ENCODE measurements around the gene ATG101. TPM values are rescaled to one million over a fixed set of nuclear protein-coding genes. Genes with fewer than 3 reads are reported as not detected.

ATG101 gene
- polyA plus RNA-seq, 1 of the 3 experiments (the other 2 are of a cell fraction) = 160 TPM

DNA sequence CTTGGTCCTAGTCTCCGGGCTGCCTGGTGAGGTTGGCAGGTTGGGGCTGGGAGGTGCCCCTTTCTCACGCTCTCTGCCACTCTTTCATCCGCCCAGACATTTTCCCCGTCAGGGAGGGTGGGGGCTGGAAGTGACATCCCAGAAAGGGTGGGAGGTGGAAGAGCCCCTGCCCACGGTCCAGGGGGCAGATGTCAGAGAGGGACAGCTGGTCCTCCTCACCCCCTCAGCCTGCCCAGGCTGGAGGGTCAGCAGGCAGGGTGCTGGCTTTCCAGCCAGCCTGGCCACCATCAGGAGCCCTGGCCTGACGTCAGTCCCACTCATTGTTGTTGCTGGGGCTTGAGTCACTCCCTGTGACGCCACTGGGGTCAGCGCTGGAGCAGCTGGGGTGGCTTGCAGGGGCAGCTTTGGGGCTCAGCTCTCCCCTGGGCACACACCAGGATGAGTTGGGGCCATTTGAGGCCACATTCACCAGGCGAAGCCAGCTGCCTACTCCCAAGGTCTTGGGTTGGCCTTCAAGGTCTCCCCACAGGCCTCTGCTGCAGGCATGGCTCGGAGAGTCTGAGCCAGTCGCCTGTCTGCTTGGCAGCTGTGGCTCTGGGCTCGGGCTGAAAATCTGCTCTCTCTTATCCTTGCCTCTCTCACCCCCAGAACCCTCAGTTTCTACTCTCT, 5.7 kb upstream of the ATG101 start (continued):
- no peak for TF ChIP-seq EP300 (IDR thresholded peaks at IDR 0.05; ENCODE audit: borderline replicate concordance in 1 of 2, low read depth in 1 of 2, low read length in 1 of 2)
- TF ChIP-seq FOXJ3 (CRISPR knock-in tag; IDR thresholded peaks at IDR 0.05) = no peak
- TF ChIP-seq YY1 (IDR thresholded peaks at IDR 0.05; ENCODE audit: low read depth) = no peak
- TF ChIP-seq, protein P1, sequence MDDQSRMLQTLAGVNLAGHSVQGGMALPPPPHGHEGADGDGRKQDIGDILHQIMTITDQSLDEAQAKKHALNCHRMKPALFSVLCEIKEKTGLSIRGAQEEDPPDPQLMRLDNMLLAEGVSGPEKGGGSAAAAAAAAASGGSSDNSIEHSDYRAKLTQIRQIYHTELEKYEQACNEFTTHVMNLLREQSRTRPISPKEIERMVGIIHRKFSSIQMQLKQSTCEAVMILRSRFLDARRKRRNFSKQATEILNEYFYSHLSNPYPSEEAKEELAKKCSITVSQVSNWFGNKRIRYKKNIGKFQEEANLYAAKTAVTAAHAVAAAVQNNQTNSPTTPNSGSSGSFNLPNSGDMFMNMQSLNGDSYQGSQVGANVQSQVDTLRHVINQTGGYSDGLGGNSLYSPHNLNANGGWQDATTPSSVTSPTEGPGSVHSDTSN (IDR thresholded peaks at IDR 0.05) = no peak
- TF ChIP-seq, protein P2, sequence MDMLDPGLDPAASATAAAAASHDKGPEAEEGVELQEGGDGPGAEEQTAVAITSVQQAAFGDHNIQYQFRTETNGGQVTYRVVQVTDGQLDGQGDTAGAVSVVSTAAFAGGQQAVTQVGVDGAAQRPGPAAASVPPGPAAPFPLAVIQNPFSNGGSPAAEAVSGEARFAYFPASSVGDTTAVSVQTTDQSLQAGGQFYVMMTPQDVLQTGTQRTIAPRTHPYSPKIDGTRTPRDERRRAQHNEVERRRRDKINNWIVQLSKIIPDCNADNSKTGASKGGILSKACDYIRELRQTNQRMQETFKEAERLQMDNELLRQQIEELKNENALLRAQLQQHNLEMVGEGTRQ (IDR thresholded peaks at IDR 0.05; ENCODE audit: borderline replicate concordance, low read depth, low read length) = no peak

DNA sequence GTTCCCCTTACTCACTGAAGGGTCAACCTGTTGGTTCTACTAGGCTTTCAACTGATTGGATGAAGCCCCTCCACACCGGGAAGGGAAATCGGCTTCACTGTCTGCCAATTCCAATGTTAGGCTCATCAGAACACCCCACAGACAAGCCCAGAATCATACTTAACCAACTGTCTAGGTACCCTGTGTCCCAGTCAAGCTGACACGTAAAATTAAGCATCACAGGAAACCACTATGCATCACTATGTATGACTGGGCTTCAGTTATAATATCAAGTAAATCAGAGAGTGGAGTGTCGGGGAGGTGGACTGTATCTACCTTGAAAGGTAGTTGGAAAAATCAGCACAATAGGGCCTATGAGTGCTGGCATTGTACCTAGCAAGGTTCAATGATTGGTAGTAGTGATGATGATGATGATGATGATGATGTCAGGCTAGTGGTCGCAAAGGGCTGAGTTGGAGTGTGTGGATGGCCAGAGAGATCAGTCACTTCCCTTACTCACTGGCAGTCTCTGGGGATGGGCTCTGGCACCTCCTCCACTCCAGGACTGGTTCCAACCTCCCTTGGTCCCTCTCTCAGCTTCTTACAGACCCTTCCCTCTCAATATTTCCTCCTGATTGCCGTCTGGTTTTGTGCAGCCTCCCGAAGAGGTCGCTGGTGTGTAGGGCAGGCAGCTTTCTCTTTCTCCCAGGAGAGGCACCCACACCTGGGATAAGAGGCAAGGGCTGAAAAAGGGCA, 3.3 kb upstream of the ATG101 start:
- Histone ChIP-seq H3K9ac (no peak overlapping the region), H3K9me2 (no peaks in the 10 kb centered on the region), H3K4me2 (no peak overlapping the region), H3K9me3 (no peaks in the 10 kb centered on the region), H3K4me3 (ENCODE audit: low read depth in 2 of 2, low read length in 1 of 2) (no peak overlapping the region), H3F3A (replicated peaks; ENCODE audit: insufficient read depth) (peaks cover 3% of the 10 kb centered on the region), H2AFZ (ENCODE audit: low read depth) (no peak overlapping the region), H3K36me3 (replicated peaks in 1 of 2; ENCODE audit: control insufficient read depth in 1 of 2, insufficient read depth in 2 of 2, low read length in 1 of 2) (no peaks in the 10 kb centered on the region), H3K27me3 (ENCODE audit: insufficient read depth) (no peaks in the 10 kb centered on the region), H3K4me1 (ENCODE audit: control insufficient read depth in 1 of 2, insufficient read depth in 2 of 2, low read depth in 1 of 2, low read length in 1 of 2) (peaks cover 4 to 39% of the 10 kb centered on the region in 2 experiments; a peak in 1 of 4 replicates), H3K27ac (ENCODE audit: low read depth in 2 of 2, low read length in 1 of 2) (no peak overlapping the region), H4K20me1 (ENCODE audit: insufficient read depth) (peaks cover 11% of the 10 kb centered on the region), H3K79me2 (ENCODE audit: insufficient read depth) (peaks cover 18% of the 10 kb centered on the region)
- CTCF ChIA-PET = interaction anchor here (0.7 to 24.8 kb wide), 6 partner anchors 10 to 73 kb away, joined by 3 to 949 read pairs (median 4); partner anchors contain the start of gene NR4A1
- POLR2A ChIA-PET = no interaction called here
- no peak for DNase-seq
- WGBS (ENCODE audit: low lambda C conversion rate) = 50% methylated on average over 8 of the region's 8 CpGs
- TF ChIP-seq NFIC (IDR thresholded peaks at IDR 0.05; ENCODE audit: borderline replicate concordance) (no peak), SIN3A (IDR thresholded peaks at IDR 0.05; ENCODE audit: borderline replicate concordance, low read depth, low read length) (no peak), FOXM1 (IDR thresholded peaks at IDR 0.05; ENCODE audit: low read depth) (no peak), EP300 (IDR thresholded peaks at IDR 0.05; ENCODE audit: borderline replicate concordance in 1 of 2, low read depth in 1 of 2, low read length in 1 of 2) (no peak)

DNA sequence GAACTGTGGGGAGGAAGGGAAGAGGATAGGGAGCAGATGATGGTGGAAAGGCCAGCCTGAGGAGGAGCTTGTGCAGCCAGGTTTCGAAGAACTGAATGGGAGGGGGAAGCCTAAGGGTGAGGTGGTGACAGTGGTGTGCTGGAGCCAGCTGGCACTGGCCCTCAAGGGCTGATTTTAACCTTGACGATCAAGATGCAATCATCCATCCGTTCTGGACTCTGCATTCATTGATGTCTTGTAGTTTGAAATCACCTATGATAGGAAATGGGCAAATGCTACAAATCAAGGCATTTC, 2.8 kb upstream of the ATG101 start:
- H3K4me1 ChIP-seq (ENCODE audit: control insufficient read depth in 1 of 2, insufficient read depth in 2 of 2, low read depth in 1 of 2, low read length in 1 of 2) = peaks cover 9 to 39% of the 10 kb centered on the region in 2 experiments; a peak in 1 of 4 replicates
- WGBS (ENCODE audit: low lambda C conversion rate) = 55% methylated on average over 3 of the region's 3 CpGs
- no peak overlapping the region for H2AFZ ChIP-seq (ENCODE audit: low read depth)
- TF ChIP-seq POLR2AphosphoS5 (IDR thresholded peaks at IDR 0.05; ENCODE audit: low read depth, low read length) (no peak), RCOR1 (IDR thresholded peaks at IDR 0.05; ENCODE audit: low read length) (no peak), EZH2phosphoT487 (IDR thresholded peaks at IDR 0.05; ENCODE audit: borderline replicate concordance, low read depth) (no peak), FOXJ3 (CRISPR knock-in tag; IDR thresholded peaks at IDR 0.05) (no peak), NFIC (IDR thresholded peaks at IDR 0.05; ENCODE audit: borderline replicate concordance) (no peak), GATA2 (CRISPR knock-in tag; IDR thresholded peaks at IDR 0.05) (no peak), SIN3A (IDR thresholded peaks at IDR 0.05; ENCODE audit: borderline replicate concordance, low read depth, low read length) (no peak), RFX5 (IDR thresholded peaks at IDR 0.05; ENCODE audit: low read length) (no peak), FOXM1 (IDR thresholded peaks at IDR 0.05; ENCODE audit: low read depth) (no peak)
- TF ChIP-seq, protein P1 (IDR thresholded peaks at IDR 0.05) = no peak
- H3K79me2 ChIP-seq (ENCODE audit: insufficient read depth) = peaks cover 23% of the 10 kb centered on the region
- no peak overlapping the region for H3K9ac ChIP-seq
- no peak overlapping the region for H3K27ac ChIP-seq (ENCODE audit: low read depth in 2 of 2, low read length in 1 of 2)
- H3F3A ChIP-seq (replicated peaks; ENCODE audit: insufficient read depth) = peaks cover 3% of the 10 kb centered on the region
- H3K27me3 ChIP-seq (ENCODE audit: insufficient read depth) = no peaks in the 10 kb centered on the region
- DNase-seq = no peak
- no peaks in the 10 kb centered on the region for H3K9me2 ChIP-seq
- peaks cover 0 to under 1% of the 10 kb centered on the region in 2 experiments for H3K36me3 ChIP-seq (replicated peaks in 1 of 2; ENCODE audit: control insufficient read depth in 1 of 2, insufficient read depth in 2 of 2, low read length in 1 of 2)
- H3K4me2 ChIP-seq = no peak overlapping the region
- ChIA-PET POLR2A (no interaction called here), CTCF (interaction anchor here (0.7 to 24.8 kb wide), 5 partner anchors 15 to 74 kb away, joined by 3 to 949 read pairs (median 3); partner anchors contain the start of gene NR4A1)
- no peaks in the 10 kb centered on the region for H3K9me3 ChIP-seq
- peaks cover 16% of the 10 kb centered on the region for H4K20me1 ChIP-seq (ENCODE audit: insufficient read depth)
- no peak overlapping the region for H3K4me3 ChIP-seq (ENCODE audit: low read depth in 2 of 2, low read length in 1 of 2)

Measured in SK-N-SH (cell line).